HepG2 (cell line): ENCODE results near the gene CFAP100. TPM values are rescaled to one million over a fixed set of nuclear protein-coding genes. Genes with fewer than 3 reads are reported as not detected.
A peak's percentile ranks its signal among the peaks of the same experiment; 100 is the strongest.

Experiments
- ARNT ChIP-seq: fragments of 450-650 bp; IDR thresholded peaks from 2 replicates; pipeline ENCODE4 v1.6.1; 2017
- JUND ChIP-seq: sonication (generic); formaldehyde crosslinking; IDR thresholded peaks from 2 replicates; pipeline ENCODE4 v1.8.0; 2022; ENCODE audit warnings: mild to moderate bottlenecking, missing genetic modification reagents
- KDM2A ChIP-seq: sonication (generic); formaldehyde crosslinking; IDR thresholded peaks from 2 replicates; pipeline ENCODE4 v1.4.0; 2020; ENCODE audit warnings: low read depth, missing genetic modification reagents, borderline replicate concordance
- KMT2B ChIP-seq: IDR thresholded peaks from 2 replicates; pipeline ENCODE4 v1.6.1; 2016; ENCODE audit warnings: missing genetic modification reagents, missing compliant biosample characterization
- MXD4 ChIP-seq: IDR thresholded peaks from 2 replicates; pipeline ENCODE4 v1.6.1; 2016; ENCODE audit warnings: mild to moderate bottlenecking, missing biosample characterization, missing genetic modification reagents
- NCOA1 ChIP-seq: sonication (generic); formaldehyde crosslinking; IDR thresholded peaks from 2 replicates; pipeline ENCODE4 v1.9.0; 2021; ENCODE audit warnings: missing genetic modification reagents
- NR2F1 ChIP-seq, 2 experiments: fragments of 450-650 bp in 1 of 2; formaldehyde crosslinking in 1 of 2; IDR thresholded peaks; 2 replicates each; pipeline versions ENCODE4 v1.5.0 to v1.6.1; 2016 to 2020; ENCODE audit warnings: mild to moderate bottlenecking in 1 of 2, missing compliant biosample characterization in 1 of 2, missing genetic modification reagents in 1 of 2, moderate library complexity in 1 of 2
- NR2F6 ChIP-seq, 2 experiments: IDR thresholded peaks; 2 replicates each; pipeline ENCODE4 v1.6.1; 2016; ENCODE audit warnings: antibody characterized with exemption in 1 of 2, mild to moderate bottlenecking in 1 of 2
- PAF1 ChIP-seq: IDR thresholded peaks from 2 replicates; pipeline ENCODE4 v1.6.1; 2016; ENCODE audit warnings: missing genetic modification reagents, missing compliant biosample characterization
- SALL1 ChIP-seq: sonication (generic); formaldehyde crosslinking; IDR thresholded peaks from 2 replicates; pipeline ENCODE4 v1.8.0; 2022; ENCODE audit warnings: mild to moderate bottlenecking, missing genetic modification reagents
- SNAPC2 ChIP-seq: sonication (generic); formaldehyde crosslinking; IDR thresholded peaks from 2 replicates; pipeline ENCODE4 v1.8.1; 2022; ENCODE audit warnings: mild to moderate bottlenecking, missing genetic modification reagents
- ZBTB3 ChIP-seq: sonication (generic); formaldehyde crosslinking; IDR thresholded peaks from 2 replicates; pipeline ENCODE4 v1.4.0; 2020; ENCODE audit warnings: low read depth, mild to moderate bottlenecking, moderate library complexity, missing genetic modification reagents, borderline replicate concordance
- ZC3H13 ChIP-seq: sonication (generic); formaldehyde crosslinking; IDR thresholded peaks from 2 replicates; pipeline ENCODE4 v1.8.1; 2023; ENCODE audit warnings: mild to moderate bottlenecking, missing genetic modification reagents, moderate library complexity
- ZFY ChIP-seq: sonication (generic); formaldehyde crosslinking; IDR thresholded peaks from 2 replicates; pipeline ENCODE4 v1.4.0; 2020; ENCODE audit warnings: missing genetic modification reagents
- ZFYVE20 ChIP-seq: sonication (generic); formaldehyde crosslinking; IDR thresholded peaks from 2 replicates; pipeline ENCODE4 v1.8.0; 2023; ENCODE audit warnings: low read depth, mild to moderate bottlenecking, moderate library complexity, missing genetic modification reagents, borderline replicate concordance
- ZNF232 ChIP-seq: sonication (generic); formaldehyde crosslinking; IDR thresholded peaks from 2 replicates; pipeline ENCODE4 v1.4.0; 2020; ENCODE audit warnings: missing genetic modification reagents, borderline replicate concordance
- ZNF747 ChIP-seq: sonication (generic); formaldehyde crosslinking; IDR thresholded peaks from 2 replicates; pipeline ENCODE4 v1.8.1; 2023; ENCODE audit warnings: missing genetic modification reagents, mild to moderate bottlenecking, borderline replicate concordance
- ZNF776 ChIP-seq: sonication (generic); formaldehyde crosslinking; IDR thresholded peaks from 2 replicates; pipeline ENCODE4 v1.4.0; 2020; ENCODE audit warnings: mild to moderate bottlenecking, missing genetic modification reagents
- polyA plus RNA-seq, 8 experiments: library from polyadenylated mRNA; depleted of rRNA in 3 of 8; stranded (reverse) in 7 of 8; unstranded in 1 of 8; fragments of >200 nt; fragmentation: Illumina TruSeq in 4 of 8; extraction: Trizol in 4 of 8; gene quantifications; 2 replicates each; pipeline versions ENCODE4 v1.2.1 to v1.2.3, GENCODE V29; 2011 to 2016; ENCODE audit warnings: low read depth in 4 of 8, missing spikeins in 1 of 8, mixed read lengths in 1 of 8; ENCODE audit not compliant: insufficient read depth in 1 of 8
- total RNA-seq, 5 experiments: library from RNA; depleted of rRNA; stranded (reverse); fragments of >200 nt; fragmentation: Illumina TruSeq; extraction: Trizol; gene quantifications; 2 replicates each; pipeline ENCODE4 v1.2.3, GENCODE V29; 2016; ENCODE audit warnings: low read depth in 1 of 5
- TF ChIP-seq, protein P1 (sequence below): fragments of 450-650 bp; IDR thresholded peaks from 2 replicates; pipeline ENCODE4 v1.6.1; 2016
- TF ChIP-seq, protein P2 (sequence below): IDR thresholded peaks from 2 replicates; pipeline ENCODE4 v1.6.1; 2016; ENCODE audit warnings: missing genetic modification reagents, missing compliant biosample characterization
- TF ChIP-seq, protein P3 (sequence below): IDR thresholded peaks from 2 replicates; pipeline ENCODE4 v1.6.1; 2016
- TF ChIP-seq, protein P4 (sequence below): IDR thresholded peaks from 2 replicates; pipeline ENCODE4 v1.6.1; 2018; ENCODE audit warnings: missing genetic modification reagents
- TF ChIP-seq, protein P5 (sequence below): sonication (generic); formaldehyde crosslinking; conservative IDR thresholded peaks from 2 replicates; pipeline ENCODE4 v1.4.0; 2020; ENCODE audit warnings: missing genetic modification reagents
- TF ChIP-seq, protein P6 (sequence below): sonication (generic); formaldehyde crosslinking; IDR thresholded peaks from 2 replicates; pipeline ENCODE4 v1.8.1; 2023; ENCODE audit warnings: mild to moderate bottlenecking, missing genetic modification reagents, borderline replicate concordance

Gene CFAP100
- total and polyA plus RNA-seq, 2 of the 13 experiments (the other 11 are each of a cell fraction or from before 2014, with no cell fraction given), result 0.32 TPM; not detected in 1

GRCh38 chr3:126472277-126473006 lies 77.7 kb downstream of the CFAP100 start (continued):
- TF ChIP-seq KDM2A (CRISPR knock-in tag), result 0 out of 2 replicates have a peak, but pooled peaks have one; percentile 48
- TF ChIP-seq NCOA1, result no peak
- no peak for TF ChIP-seq JUND (CRISPR knock-in tag)
- TF ChIP-seq, protein P1, sequence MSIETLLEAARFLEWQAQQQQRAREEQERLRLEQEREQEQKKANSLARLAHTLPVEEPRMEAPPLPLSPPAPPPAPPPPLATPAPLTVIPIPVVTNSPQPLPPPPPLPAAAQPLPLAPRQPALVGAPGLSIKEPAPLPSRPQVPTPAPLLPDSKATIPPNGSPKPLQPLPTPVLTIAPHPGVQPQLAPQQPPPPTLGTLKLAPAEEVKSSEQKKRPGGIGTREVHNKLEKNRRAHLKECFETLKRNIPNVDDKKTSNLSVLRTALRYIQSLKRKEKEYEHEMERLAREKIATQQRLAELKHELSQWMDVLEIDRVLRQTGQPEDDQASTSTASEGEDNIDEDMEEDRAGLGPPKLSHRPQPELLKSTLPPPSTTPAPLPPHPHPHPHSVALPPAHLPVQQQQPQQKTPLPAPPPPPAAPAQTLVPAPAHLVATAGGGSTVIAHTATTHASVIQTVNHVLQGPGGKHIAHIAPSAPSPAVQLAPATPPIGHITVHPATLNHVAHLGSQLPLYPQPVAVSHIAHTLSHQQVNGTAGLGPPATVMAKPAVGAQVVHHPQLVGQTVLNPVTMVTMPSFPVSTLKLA, result peak; percentile 49
- no peak for TF ChIP-seq ZFYVE20 (CRISPR knock-in tag)
- TF ChIP-seq ZNF232, result no peak
- TF ChIP-seq, protein P2, sequence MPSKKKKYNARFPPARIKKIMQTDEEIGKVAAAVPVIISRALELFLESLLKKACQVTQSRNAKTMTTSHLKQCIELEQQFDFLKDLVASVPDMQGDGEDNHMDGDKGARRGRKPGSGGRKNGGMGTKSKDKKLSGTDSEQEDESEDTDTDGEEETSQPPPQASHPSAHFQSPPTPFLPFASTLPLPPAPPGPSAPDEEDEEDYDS (CRISPR knock-in tag), result peak; percentile 84
- TF ChIP-seq ZC3H13, result peak; percentile 90; the same call in 1 of the 2 replicates
- 0 out of 2 replicates have a peak, but pooled peaks have one; percentile 46 for TF ChIP-seq SNAPC2
- TF ChIP-seq, protein P3, sequence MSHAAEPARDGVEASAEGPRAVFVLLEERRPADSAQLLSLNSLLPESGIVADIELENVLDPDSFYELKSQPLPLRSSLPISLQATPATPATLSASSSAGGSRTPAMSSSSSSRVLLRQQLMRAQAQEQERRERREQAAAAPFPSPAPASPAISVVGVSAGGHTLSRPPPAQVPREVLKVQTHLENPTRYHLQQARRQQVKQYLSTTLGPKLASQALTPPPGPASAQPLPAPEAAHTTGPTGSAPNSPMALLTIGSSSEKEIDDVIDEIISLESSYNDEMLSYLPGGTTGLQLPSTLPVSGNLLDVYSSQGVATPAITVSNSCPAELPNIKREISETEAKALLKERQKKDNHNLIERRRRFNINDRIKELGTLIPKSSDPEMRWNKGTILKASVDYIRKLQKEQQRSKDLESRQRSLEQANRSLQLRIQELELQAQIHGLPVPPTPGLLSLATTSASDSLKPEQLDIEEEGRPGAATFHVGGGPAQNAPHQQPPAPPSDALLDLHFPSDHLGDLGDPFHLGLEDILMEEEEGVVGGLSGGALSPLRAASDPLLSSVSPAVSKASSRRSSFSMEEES (CRISPR knock-in tag), result no peak; the same call in 1 of the 2 replicates
- TF ChIP-seq NR2F1 (CRISPR knock-in tag; IDR thresholded peaks at IDR 0.05), result no peak
- TF ChIP-seq KMT2B (CRISPR knock-in tag), result peak; percentile 24; the same call in 1 of the 2 replicates
- no peak for TF ChIP-seq PAF1
- TF ChIP-seq ZFY (CRISPR knock-in tag), result no peak; the same call in 1 of the 2 replicates
- no peak for TF ChIP-seq NR2F6 (IDR thresholded peaks at IDR 0.05)
- TF ChIP-seq NR2F6 (CRISPR knock-in tag; IDR thresholded peaks at IDR 0.05), result peak; percentile 44; the same call in 1 of the 2 replicates
- TF ChIP-seq ZNF747, result no peak
- TF ChIP-seq, protein P4, sequence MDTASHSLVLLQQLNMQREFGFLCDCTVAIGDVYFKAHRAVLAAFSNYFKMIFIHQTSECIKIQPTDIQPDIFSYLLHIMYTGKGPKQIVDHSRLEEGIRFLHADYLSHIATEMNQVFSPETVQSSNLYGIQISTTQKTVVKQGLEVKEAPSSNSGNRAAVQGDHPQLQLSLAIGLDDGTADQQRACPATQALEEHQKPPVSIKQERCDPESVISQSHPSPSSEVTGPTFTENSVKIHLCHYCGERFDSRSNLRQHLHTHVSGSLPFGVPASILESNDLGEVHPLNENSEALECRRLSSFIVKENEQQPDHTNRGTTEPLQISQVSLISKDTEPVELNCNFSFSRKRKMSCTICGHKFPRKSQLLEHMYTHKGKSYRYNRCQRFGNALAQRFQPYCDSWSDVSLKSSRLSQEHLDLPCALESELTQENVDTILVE (CRISPR knock-in tag), result peak; percentile 61; the same call in 1 of the 2 replicates
- no peak for TF ChIP-seq ARNT
- TF ChIP-seq, protein P5, sequence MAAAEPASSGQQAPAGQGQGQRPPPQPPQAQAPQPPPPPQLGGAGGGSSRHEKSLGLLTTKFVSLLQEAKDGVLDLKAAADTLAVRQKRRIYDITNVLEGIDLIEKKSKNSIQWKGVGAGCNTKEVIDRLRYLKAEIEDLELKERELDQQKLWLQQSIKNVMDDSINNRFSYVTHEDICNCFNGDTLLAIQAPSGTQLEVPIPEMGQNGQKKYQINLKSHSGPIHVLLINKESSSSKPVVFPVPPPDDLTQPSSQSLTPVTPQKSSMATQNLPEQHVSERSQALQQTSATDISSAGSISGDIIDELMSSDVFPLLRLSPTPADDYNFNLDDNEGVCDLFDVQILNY (CRISPR knock-in tag), result no peak
- TF ChIP-seq SALL1 (CRISPR knock-in tag), result peak; percentile 55
- TF ChIP-seq ZNF776 (CRISPR knock-in tag), result no peak
- TF ChIP-seq ZBTB3 (CRISPR knock-in tag), result no peak
- TF ChIP-seq MXD4 (CRISPR knock-in tag), result peak; percentile 81
- TF ChIP-seq, protein P6, sequence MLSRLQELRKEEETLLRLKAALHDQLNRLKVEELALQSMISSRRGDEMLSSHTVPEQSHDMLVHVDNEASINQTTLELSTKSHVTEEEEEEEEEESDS, result no peak
